Right forelimb (tissue), 1 donor: ENCODE data around the gene MIPOL1.
"Not testable (repeated sequence)": the region's sequence is repeated elsewhere in the genome, so short reads cannot be mapped to it uniquely, and the experiment has no call there.

ENCODE experiments used
- DNase-seq: peaks from one replicate; pipeline ENCODE4 v3.0.0-alpha.2; 2018

MIPOL1 gene

DNA sequence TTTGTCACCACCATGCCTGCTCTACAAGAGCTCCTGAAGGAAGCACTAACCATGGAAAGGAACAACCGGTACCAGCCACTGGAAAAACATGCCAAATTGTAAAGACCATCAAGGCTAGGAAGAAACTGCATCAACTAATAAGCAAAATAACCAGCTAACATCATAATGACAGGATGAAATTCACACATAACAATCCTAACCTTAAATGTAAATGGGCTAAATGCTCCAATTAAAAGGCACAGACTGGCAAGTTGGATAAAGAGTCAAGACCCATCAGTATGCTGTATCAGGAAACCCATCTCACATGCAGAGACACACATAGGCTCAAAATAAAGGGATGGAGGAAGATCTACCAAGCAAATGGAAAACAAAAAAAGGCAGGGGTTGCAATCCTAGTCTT is 97.5 kb downstream of the MIPOL1 start:
- DNase-seq = not testable (repeated sequence)

DNA sequence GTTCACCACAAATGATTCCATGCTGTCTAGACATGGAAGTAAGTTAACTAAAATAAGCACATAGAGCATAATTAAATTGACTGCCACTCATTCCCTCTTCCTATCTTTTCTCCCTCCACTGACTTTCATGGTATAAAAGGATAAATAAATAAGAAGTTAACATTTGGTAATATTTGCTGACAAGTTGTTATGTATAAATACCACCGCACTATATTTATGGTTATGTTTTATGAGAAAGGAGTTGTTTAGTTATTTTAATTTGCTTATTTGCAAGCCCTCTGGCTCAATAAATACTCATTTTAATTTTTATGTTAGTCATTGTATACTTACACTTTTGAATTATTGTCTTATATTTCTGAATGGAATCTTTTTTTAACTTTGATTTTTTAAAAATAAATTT is 113.5 kb downstream of the MIPOL1 start:
- no peak for DNase-seq

DNA sequence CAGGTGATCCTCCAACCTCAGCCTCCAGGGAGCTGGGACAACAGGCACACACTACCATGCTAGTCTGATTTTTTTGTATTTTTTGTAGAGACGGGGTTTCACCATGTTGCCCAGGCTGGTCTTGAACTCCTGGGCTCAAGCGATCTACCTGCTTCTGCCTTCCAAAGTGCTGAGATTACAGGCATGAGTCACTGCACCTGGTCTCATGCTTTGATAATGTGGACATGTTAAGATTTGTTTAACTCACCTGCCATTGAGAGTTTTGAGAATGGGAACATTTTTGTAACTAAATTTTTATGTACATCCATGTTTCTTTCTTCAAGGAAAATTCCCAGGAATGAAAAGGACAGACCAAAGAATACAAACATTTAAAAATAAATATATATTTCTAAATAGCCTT is 121.2 kb downstream of the MIPOL1 start:
- DNase-seq = no peak

DNA sequence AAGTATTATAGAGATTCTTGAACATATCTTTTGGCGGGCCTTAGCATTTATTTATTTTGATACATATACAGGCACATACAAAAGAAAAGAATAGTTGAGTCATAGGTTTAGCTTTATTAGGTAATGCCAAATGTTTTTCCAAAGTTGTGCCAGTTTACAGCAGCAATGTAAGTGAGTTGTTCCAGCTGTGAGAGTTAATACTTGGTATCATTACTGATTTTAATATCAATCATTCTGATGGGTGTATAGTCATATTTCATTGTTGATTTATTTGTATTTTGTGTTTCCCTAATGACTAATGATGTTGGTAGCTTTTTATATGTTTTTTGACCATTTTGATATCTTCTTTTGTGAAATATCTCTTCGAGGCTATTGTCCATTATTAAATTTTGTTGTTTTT is 122.4 kb downstream of the MIPOL1 start:
- no peak for DNase-seq

DNA sequence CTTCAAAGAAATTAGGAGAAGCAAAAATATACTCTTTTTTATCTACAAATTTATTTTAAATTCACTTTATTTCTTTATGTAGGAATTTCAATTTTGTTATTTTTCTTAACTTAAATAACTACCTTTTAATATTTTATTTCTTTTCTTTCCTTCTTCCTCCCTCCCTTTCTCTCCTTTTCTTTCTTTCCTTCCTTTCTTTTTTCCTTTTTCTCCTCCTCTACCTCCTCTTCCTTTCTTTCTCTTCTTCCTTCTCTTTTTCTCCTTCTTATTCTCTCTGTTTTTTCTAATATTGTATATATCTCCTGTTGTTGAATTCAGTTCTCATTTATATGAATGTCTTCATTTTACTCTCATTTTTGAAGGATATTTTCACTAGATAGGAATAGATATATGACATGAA is 127.6 kb downstream of the MIPOL1 start:
- no peak for DNase-seq

DNA sequence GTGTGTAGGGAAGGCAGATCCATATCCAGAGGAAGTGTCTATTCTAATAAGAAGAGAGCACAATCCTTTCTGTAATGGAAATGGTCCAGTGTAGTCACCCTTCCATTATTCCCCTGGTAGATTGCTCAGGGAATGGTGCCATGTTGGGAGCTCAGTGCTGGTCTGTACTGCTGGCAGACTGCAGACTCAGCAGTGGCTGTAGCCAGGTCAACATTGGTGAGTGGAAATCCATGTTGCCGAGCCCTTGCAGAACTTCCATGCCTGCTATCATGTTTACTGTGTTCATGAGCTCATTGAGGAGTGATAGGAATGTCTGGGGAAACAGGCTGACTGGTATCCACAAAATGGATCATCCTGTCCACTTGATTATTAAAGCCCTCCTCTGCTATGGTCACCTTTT is 128.7 kb downstream of the MIPOL1 start:
- no peak for DNase-seq

DNA sequence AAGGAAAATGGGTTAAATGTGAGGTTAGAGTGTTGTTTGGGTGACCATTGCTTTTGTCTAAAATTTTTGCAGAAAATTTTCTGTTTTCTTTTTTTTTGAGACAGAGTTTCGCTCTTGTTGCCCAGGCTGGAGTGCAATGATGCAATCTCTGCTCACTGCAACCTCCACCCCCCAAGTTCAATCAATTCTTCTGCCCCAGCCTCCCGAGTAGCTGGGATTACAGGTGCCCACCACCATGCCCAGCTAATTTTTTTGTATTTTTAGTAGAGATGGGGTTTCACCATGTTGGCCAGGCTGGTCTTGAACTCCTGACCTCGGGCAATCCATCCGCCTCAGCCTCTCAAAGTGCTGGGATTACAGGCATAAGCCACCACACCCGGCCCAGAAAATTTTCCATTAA is 130.2 kb downstream of the MIPOL1 start:
- not testable (repeated sequence) for DNase-seq

DNA sequence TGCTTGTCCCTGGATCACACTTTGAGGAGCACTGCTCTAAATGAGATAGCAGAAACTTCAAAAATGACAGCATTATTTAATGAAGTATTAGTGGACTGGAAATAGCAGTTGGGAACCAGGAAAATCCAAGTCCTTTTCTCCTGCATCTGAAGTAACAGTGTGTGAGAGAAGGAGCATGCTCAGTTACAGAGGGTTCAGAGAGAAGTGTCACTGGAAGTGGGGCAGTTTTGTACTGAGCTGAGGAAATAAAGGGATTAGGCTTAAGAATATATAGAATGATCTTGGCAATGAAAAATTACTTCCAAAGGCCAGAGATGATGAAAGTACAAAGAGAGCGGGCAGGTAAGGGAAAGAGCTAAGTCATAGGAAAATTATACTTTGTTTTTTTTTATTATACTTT is 130.9 kb downstream of the MIPOL1 start:
- DNase-seq = no peak

DNA sequence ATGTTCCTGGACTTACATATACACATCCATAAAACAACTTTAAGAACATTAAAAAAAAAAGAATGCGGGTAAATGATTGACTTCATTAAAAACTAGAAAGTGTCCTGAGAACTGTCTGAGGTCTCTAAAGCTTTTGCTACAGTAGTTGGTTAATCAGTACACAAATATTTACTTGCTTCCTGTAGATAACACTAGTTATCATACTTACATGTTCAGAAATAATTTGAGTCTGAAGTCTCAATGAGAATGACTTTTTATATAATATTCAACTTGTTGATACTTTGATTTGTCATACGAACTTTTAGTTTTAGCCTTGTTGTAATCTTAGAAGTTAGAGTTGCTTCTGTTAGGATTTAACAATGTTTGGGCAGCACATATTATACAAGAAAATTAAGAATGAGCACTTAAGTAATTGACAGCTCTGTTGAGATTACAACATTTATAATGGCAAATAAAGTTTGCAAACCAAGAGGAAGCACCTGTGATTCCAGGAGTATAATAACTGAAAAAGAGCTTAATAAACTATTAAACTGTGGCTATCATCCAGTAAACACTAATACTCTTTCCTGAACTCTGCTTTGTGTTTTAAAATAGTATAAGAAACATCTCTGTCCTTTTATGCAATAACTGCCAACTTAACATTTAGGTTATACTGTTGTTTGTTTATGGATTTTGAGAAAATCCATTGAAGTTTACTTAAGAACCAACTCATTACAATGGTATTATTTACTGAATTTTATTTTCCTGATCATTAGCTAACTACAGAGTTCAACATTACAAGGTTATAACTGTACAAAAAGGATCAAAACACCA is 131.7 kb downstream of the MIPOL1 start:
- no peak for DNase-seq

DNA sequence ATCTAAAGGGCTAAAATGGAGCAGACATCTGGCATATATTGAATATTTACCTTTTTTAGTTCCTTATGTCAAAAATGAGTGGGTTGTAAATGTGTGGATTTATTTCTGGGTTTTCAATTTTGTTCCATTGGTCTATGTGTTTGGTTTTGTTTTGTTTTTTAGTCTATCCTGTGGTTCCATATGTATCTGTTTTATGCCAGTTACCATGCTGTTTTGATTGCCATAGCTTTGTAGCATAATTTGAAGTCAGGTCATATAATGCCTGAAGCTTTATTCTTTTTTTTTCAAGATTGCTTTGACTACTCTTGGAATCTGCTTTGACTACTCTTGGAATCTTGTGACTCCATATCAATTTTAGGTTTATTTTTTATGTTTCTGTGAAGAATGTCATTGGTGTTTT is 133.2 kb downstream of the MIPOL1 start:
- no peak for DNase-seq

DNA sequence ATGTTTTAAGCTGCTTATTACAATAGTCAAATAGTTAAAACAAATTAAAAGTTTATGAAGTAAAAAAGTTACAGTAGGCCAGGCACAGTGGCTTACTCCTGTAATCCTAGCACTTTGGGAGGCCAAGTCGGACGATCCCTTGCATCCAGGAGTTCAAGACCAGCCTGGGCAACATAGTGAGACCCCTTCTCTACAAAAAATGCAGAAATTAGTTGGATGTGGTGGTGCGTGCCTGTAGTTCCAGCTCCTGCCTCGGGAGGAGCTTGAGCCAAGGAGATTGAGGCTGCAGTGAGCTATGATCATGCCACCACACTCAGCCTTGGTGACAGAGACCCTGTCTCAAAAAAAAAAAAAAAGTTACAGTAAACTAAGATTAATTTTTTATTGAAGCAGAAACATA is 142.6 kb downstream of the MIPOL1 start:
- DNase-seq = no peak

DNA sequence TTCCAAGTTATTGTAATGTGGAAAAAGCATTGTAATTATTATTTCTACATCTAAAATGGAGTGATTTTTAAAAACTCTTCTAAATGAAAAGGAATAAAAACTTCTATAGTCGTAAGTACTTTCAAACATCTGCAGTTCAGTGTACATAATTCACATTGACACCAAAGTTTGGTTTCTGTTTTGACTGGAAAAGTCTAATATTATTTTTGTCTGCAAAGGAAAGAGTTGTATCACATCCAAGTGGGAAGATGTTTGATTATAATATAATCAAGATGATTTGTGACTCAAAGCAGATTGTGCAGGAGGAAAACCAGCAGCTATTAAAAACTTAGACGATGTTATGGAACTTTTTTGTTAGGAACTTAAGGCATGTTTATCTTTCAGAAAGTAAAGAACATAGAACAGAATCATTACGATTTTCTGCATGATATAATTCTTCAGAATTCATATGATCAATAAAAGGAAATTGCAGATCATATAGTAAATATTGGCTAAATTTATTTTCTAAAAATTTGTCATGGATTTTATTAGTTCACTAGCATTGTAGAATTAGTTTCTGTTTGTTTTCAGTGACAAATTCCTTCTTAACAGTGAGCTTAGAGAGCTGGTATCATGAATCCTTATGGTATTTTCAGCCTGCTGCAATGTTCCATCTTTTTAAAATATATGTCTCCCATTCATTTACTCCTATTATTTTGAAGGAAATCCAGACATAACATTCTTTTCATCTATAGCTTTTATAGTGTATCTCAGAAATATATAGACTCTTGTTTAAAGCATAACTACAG is 145.8 kb downstream of the MIPOL1 start:
- no peak for DNase-seq

DNA sequence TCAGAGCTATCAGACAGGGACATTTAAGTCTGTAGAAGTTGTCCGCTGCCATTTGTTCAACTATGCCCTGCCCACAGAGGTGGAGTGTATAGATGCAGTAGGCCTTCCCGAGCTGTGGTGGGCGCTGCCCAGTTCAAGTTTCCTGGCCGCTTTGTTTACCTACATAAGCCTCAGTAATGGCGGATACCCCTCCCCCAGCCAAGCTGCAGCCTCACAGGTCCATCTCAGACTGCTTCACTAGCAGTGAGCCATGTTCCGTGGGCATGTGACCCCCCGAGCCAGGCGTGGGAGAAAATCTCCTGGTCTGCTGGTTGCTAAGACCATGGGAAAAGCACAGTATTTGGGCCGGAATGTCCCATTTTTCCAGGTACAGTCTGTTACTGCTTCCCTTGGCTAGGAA is 165.9 kb downstream of the MIPOL1 start:
- DNase-seq = no peak

DNA sequence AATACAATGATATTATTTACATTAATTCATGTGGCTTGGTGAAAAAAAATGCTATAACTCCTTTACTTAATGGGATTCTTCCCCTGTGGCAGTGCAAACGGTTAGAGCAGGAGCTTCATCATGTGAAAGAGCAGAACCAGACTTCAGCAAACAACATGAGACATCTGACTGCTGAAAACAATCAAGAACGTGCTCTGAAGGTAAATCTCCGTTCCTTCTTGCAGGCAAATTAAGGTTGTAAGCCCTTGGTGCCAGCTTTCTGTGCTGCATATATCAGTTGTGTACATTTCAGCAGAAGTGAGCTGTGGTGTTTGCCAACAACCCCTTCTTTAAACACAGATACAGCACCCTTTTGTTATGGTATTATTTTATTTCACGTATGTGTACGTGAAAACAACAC is 171.7 kb downstream of the MIPOL1 start:
- no peak for DNase-seq

DNA sequence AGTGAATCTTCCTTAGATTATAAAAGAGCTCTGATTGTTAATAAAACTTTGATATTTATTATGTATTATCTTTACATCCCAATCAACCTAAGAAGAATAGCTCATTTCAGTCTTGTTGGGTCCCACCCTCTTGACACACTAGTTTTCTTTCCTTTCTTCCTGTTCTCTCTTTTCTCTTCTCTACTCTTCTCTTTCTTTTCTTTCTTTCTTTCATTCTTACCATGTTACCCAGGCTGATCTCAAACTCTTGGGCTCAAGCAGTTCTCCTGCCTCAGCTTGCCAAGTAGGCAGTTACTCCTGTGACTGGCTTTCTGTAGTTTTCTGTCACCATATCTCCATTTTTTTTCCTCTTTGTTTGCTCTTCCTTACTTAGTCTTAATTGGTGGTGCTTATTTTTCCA is 177.8 kb downstream of the MIPOL1 start:
- no peak for DNase-seq

DNA sequence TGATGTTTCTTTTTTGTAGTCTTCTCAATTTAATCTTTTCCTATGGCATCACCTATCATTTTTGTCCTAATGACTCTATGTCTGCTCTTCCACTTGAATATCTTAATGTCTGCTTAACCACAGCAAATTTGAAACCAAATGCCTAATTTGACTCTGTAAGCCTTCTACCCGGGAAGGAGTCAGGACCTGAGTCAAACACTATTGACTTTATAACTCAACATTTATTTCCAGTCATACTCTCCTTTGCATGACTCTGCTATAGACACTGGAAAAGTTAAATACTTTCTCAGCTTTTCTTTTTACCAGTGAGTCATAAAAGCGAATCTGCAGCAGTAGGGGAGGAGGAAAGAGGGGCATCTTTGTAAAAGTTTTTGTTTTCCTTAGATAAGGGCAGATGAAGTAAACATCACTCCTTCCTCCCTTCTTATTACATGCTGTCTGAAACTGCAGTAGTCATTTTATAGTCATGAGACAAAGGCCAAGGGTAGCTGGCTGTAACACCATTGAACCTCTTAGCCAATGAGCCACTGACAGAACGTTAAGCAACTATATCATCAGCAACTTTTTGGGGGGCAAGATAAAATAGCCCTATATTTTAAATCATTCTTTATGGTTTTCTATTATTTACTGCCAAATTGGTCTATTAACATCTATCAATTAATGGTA is 179.3 kb downstream of the MIPOL1 start:
- DNase-seq = no peak

DNA sequence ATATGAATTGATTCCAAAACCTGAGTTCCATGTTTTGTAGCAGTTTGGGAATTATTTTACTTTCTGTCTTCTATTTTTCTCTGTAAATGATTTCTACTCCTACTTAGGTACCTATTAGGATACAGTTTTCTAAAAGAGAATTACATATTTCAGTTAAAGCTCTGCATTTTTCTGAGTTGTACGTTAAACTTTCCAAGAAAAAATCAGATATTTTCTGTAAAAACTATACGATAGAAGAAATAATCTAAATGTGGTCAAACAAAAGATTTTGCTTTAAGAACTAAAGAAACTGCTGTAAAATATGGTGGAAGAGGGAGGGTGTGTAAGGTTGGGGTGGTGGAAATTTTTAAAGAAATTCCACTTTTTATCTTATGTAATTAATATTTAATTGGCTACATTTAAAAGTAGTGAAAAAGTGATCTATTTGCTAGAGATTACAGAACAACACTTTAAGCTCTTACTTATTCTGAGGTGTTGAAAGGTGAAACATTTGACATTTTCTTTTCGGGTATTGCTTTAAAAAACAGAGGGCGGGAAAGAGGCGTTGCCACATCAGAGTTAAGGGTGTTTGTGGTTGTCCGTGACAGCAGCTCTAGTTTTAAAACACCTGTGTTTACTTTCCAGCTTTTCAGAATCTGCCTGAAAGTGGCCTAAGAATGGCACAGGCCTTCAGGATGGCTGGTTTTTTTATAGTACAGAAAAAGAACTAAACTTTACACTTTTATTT is 187.3 kb downstream of the MIPOL1 start:
- no peak for DNase-seq

DNA sequence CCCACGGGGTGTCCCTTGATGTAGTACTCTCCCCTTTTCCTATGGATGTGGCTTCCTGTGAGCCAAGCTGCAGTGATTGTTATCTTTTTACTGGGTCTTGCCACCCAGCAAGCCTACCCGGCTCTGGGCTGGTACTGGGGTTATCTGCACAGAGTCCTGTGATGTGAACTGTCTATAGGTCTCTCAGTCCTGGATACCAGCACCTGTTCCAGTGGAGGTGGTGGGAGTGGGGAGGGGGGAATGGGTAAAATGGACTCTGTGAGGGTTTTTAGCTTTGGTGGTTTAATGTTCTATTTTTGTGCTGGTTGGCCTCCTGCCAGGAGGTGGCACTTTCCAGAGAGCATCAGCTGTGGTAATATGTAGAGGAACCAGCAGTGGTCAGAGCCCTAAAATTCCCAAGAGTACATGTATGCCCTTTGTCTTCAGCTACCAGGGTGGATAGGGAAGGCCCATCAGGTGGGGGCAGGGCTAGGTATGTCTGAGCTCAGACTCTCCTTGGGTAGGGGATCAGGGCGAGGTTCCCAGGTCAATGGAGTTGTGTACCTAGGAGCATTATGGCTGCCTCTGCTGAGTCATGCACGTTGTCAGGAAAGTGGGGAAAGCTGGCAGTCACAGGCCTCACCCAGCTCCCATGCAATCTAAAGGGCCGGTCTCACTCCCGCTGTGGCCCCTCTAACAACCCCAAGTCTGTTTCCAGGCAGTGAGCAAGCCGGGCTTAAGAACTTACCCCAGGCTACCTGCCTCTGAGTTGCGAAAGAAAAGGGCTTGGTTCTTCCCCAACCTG is 199.6 kb downstream of the MIPOL1 start:
- not testable (repeated sequence) for DNase-seq

DNA sequence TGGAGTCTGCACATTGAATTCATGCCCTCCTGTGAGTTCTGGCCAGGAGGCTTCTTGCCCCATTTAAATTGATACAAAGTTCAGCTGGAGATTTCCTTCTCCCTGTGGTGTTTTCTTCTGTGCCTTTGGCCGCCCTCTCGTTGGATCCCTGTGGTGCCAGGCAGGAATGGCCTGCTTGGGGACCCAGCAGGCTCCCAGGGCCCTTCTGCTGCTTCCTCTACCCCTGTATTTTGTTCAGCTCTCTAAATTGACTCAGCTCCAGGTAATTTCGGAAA is 200.1 kb downstream of the MIPOL1 start:
- no peak for DNase-seq

DNA sequence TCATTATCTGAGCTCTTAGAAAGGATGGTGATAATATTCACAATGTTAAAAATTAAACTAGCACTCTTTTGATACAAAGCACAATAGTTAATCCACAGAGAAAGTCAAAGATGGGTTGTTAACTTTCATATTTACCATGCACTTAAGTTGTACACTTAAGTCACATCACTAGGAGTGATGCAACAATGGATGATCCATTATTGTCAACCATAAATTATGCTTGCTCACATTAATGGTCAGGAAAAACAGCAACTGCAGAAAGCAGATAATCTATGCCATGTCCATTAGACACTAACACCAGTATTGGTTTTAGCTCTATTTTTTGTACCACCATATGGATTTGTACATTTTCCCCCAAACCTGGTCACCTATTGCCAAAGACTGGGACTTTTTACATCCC is 201.8 kb downstream of the MIPOL1 start:
- DNase-seq = no peak

DNA sequence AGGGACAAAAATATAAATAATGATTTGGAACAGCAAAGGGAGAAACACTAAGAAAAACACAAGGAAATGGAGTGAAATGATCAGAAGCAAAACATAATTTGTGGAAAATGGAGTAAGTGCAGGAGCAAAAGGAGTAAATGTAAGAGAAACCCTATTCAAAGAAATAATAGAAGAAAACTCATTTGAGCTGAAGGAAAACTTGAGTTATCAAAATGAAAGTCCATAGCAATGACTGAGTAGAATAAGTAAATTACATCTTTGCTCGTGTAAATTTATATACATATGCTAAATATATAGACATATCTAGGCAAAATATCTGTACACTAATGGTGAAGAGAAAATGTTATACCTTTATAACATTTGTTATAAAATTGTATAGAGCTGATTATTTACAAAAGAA is 203.4 kb downstream of the MIPOL1 start:
- DNase-seq = no peak

DNA sequence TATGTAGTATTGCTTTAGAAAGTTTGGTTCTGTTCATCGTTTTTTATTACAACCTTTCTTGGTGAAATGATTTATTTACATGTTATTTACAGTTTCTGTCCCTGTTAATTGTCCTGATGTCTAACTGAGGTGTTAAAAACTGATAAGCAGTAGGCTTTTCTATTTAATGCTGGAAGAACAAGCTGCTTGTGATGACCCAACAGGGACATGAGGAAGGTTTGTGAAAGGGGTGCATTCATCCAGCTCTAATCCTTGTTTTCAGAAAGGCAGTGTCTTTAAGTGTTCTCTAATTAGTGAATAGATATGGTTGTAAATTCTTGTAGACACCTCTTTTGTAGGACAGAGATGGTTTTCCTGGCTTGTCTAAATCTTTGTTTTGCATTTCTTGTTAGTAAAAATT is 205.9 kb downstream of the MIPOL1 start:
- no peak for DNase-seq

DNA sequence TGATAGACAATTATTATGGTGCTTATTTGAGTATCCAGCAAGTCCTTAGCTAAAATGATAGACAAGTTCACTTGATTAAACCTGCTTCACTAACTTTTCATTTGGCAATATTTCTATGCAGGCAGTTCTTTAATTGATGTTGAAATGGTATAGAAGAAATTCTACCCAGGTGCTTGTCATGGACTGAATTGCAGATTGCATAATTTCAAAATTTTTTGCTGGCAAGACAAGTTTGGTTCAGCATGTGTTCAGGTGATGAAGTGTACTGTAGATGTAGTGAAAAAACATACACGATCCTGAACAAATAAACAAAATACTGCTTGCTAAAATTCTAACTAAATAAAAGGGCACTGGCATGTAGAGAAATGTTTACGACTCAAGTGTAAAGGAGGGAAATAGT is 208.4 kb downstream of the MIPOL1 start:
- DNase-seq = no peak
